ENCODE data around the gene PTPRN2.
"Not testable (repeated sequence)": the region's sequence is repeated elsewhere in the genome, so short reads cannot be mapped to it uniquely, and the experiment has no call there.

PTPRN2 gene

DNA sequence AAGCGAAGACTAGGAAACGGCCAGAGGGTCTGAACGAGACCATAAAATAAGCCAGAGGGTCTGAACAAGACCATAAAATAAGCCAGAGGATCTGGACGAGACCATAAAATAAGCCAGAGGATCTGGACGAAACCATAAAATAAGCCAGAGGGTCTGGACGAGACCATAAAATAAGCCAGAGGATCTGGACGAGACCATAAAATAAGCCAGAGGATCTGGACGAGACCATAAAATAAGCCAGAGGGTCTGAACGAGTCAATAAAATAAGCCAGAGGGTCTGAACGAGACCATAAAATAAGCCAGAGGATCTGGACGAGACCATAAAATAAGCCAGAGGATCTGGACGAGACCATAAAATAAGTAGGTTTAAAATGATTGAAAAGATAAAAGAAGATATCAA lies 692.5 kb downstream of the PTPRN2 start:
- DNase-seq; in situ Hi-C loops (cut with HindIII; ENCODE audit: low pct_ligation_motif_present, low pct_unique_long_range_greater_than_20kb, low sequenced_read_pairs): not testable (repeated sequence)

GRCh38 chr7:157893535-157894044 lies 694.0 kb downstream of the PTPRN2 start:
- in situ Hi-C loops (cut with HindIII; ENCODE audit: low pct_ligation_motif_present, low pct_unique_long_range_greater_than_20kb, low sequenced_read_pairs), result no loop called here
- no peak for DNase-seq

- no peak for DNase-seq
- in situ Hi-C loops (cut with HindIII; ENCODE audit: low pct_ligation_motif_present, low pct_unique_long_range_greater_than_20kb, low sequenced_read_pairs), result no loop called here
Measured at GRCh38 chr7:157892751-157893523, 694.7 kb downstream of the PTPRN2 start.

DNA sequence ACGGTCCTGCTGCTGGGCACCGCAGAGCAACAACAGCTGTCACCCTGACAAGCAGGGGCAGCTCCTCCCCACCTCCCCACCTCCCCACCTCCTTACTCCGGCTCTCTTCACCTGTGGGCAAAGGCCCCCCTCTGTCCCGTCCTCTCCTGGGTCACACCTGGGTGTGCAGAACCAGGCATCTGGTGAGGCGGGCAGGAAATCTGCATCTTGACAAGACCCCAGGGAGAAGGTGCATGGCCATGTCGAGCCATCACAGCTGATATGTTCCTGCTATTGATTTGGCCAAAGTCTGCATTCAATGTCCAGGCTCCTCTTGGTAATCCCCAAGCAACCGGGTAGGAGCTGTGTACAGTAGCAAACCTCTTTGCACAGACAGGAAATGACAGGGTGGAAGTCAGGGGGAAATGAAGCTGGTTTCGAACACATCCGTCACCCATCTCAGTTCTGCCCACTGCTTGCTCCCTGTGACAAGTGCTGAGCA lies 696.7 kb downstream of the PTPRN2 start:
- in situ Hi-C loops (cut with HindIII; ENCODE audit: low pct_ligation_motif_present, low pct_unique_long_range_greater_than_20kb, low sequenced_read_pairs), result no loop called here
- DNase-seq, result no peak

GRCh38 chr7:157889480-157889879 lies 698.1 kb downstream of the PTPRN2 start:
- no peak for DNase-seq
- in situ Hi-C loops (cut with HindIII; ENCODE audit: low pct_ligation_motif_present, low pct_unique_long_range_greater_than_20kb, low sequenced_read_pairs), result no loop called here

GRCh38 chr7:157888579-157888978 lies 699.0 kb downstream of the PTPRN2 start:
- no peak for DNase-seq
- in situ Hi-C loops (cut with HindIII; ENCODE audit: low pct_ligation_motif_present, low pct_unique_long_range_greater_than_20kb, low sequenced_read_pairs), result no loop called here

GRCh38 chr7:157887400-157887799 lies 700.2 kb downstream of the PTPRN2 start:
- no peak for DNase-seq
- in situ Hi-C loops (cut with HindIII; ENCODE audit: low pct_ligation_motif_present, low pct_unique_long_range_greater_than_20kb, low sequenced_read_pairs), result no loop called here

DNA sequence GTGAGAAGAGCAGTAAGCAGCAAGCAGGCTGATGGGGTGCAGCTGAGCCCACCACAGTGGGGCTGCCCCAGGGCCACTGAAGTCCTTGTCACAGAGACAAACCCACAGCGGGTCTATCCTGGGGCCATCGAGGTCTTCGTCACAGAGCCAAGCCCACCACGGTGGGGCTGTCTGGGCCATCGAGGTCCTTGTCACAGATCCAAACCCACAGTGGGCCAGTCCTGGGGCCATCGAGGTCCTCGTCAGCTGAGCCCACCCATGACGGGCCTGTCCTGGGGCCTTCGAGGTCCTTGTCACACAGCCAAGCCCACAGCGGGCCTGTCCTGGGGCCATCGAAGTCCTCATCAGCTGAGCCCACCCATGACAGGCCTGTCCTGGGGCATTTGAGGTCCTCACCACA lies 700.9 kb downstream of the PTPRN2 start:
- in situ Hi-C loops (cut with HindIII; ENCODE audit: low pct_ligation_motif_present, low pct_unique_long_range_greater_than_20kb, low sequenced_read_pairs), result no loop called here
- no peak for DNase-seq

DNA sequence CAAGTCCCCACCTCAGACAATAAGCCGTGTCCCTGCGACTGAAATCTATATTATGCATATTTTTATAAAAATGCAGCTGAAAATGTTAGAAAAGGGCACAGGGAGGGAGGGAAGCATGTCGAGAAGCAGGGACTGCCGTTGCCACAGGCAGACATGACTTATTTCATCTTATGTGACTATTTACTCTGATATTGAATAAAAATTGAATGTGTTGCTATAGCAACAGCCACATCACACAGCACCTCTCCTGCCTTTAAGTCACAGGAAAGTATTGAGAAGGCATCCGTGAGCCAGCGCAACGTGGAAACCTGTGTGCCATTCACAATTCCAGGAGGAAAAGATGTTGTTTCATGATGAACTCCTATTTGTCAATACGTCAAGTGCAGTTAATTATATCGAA lies 701.4 kb downstream of the PTPRN2 start:
- DNase-seq, result no peak
- in situ Hi-C loops (cut with HindIII; ENCODE audit: low pct_ligation_motif_present, low pct_unique_long_range_greater_than_20kb, low sequenced_read_pairs), result no loop called here

GRCh38 chr7:157885140-157885539 lies 702.5 kb downstream of the PTPRN2 start:
- in situ Hi-C loops (cut with HindIII; ENCODE audit: low pct_ligation_motif_present, low pct_unique_long_range_greater_than_20kb, low sequenced_read_pairs), result no loop called here
- no peak for DNase-seq

- in situ Hi-C loops (cut with HindIII; ENCODE audit: low pct_ligation_motif_present, low pct_unique_long_range_greater_than_20kb, low sequenced_read_pairs), result no loop called here
- DNase-seq, result no peak
Measured at GRCh38 chr7:157884461-157885062, 703.1 kb downstream of the PTPRN2 start.

DNA sequence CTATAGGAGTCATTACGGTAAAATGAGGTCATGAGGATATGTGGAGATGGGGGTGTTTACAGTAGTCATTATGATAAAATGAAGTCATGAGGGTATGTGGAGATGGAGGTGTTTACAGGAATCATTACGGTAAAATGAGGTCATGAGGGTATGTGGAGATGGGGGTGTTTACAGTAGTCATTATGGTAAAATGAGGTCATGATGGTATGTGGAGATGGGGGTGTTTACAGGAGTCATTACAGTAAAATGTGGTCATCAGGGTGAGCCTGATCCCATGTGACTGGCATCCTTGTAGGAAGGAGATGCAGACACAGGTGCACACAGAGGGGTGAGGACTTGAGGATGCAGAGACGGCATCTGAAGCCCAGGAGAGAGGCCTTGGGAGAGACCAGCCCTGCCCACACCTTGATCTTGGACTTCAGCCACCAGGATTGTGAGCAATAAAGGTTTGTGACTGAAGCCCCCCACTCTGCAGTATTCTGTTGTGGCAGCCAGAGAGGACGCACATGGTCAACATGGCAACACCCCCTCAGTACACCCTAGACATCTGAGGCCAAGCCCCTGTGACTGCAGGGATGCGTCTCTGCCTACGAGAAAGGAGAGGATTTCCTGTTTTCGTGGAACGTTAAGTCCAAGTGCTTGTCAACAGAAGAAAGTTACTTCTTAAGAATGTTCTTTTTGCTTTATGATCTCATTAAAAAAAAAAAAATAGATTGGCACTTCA lies 706.4 kb downstream of the PTPRN2 start:
- in situ Hi-C loops (cut with HindIII; ENCODE audit: low pct_ligation_motif_present, low pct_unique_long_range_greater_than_20kb, low sequenced_read_pairs), result no loop called here
- DNase-seq, result no peak

- DNase-seq, result no peak
- in situ Hi-C loops (cut with HindIII; ENCODE audit: low pct_ligation_motif_present, low pct_unique_long_range_greater_than_20kb, low sequenced_read_pairs), result no loop called here
Measured at GRCh38 chr7:157879391-157879790, 708.2 kb downstream of the PTPRN2 start.

GRCh38 chr7:157877298-157878090 lies 710.1 kb downstream of the PTPRN2 start:
- DNase-seq, result no peak
- in situ Hi-C loops (cut with HindIII; ENCODE audit: low pct_ligation_motif_present, low pct_unique_long_range_greater_than_20kb, low sequenced_read_pairs), result no loop called here

DNA sequence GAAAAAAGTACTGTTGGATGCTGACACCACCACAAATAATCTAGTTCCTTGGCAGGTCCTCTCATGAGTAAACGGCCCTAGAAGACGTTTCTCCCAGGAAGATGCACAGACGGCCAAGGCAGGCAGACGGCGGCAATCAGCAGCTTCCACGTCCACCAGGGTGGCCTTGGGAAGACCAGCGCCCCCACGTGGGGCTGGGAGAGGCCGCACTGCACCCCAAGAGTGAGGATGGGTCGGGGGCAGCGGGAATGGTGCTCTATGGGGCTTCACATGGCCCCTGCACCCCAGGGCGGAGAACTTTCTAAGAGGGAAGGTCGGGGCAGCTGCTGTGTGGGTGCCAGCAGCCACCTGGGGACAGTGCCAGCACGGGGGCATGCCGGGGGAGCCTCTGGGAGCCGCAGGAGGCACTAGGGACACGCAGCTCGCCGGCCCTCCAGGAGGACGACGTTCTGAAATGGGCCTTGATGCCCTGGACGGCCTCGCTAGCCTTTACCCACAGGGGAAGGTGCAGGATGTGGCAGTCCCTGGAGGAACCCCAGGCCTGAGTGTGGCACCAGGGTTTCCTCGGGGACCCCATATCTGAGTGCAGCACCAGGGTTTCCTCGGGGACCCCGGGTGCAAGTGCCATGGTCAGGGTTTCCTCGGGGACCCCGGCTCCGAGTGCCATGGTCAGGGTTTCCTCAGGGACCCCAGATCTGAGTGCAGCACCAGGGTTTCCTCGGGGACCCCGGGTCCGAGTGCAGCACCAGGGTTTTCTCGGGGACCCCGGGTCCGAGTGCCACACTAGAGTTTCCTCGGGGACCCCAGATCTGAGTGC lies 710.9 kb downstream of the PTPRN2 start:
- DNase-seq, result no peak
- in situ Hi-C loops (cut with HindIII; ENCODE audit: low pct_ligation_motif_present, low pct_unique_long_range_greater_than_20kb, low sequenced_read_pairs), result no loop called here

- no peak for DNase-seq
- in situ Hi-C loops (cut with HindIII; ENCODE audit: low pct_ligation_motif_present, low pct_unique_long_range_greater_than_20kb, low sequenced_read_pairs), result no loop called here
Measured at GRCh38 chr7:157875230-157876179, 712.1 kb downstream of the PTPRN2 start.

GRCh38 chr7:157874870-157875229 lies 712.8 kb downstream of the PTPRN2 start:
- in situ Hi-C loops (cut with HindIII; ENCODE audit: low pct_ligation_motif_present, low pct_unique_long_range_greater_than_20kb, low sequenced_read_pairs), result no loop called here
- DNase-seq, result no peak

Data from ACHN (cell line).